ENCODE measurements around the gene LSAMP.
A peak's percentile ranks its signal among the peaks of the same experiment; 100 is the strongest.

LSAMP gene

GRCh38 chr3:116103868-116104530 lies 341.3 kb downstream of the LSAMP start:
- Histone ChIP-seq H3K4ac (ENCODE audit: low read depth, low read length) (no peak overlapping the region), H4K5ac (ENCODE audit: low read length) (no peak overlapping the region), H3K56ac (ENCODE audit: low read length) (no peak overlapping the region), H3K4me3 (ENCODE audit: low read length) (no peak overlapping the region), H2AK5ac (ENCODE audit: low read length) (no peak overlapping the region), H2BK5ac (ENCODE audit: low read length) (no peak overlapping the region), H3K23ac (ENCODE audit: low read length) (no peak overlapping the region), H3K4me1 (ENCODE audit: control insufficient read depth, low read depth, low read length) (peaks cover 2% of the 10 kb centered on the region), H2BK15ac (replicated peaks; ENCODE audit: low read depth) (no peak overlapping the region), H3K4me2 (ENCODE audit: low read length) (no peak overlapping the region), H3K27me3 (ENCODE audit: insufficient read depth, low read length, poor library complexity) (no peaks in the 10 kb centered on the region), H3K18ac (ENCODE audit: low read length) (no peak overlapping the region), H3K36me3 (ENCODE audit: control insufficient read depth, insufficient read depth, low read length) (no peaks in the 10 kb centered on the region), H4K8ac (ENCODE audit: low read depth, low read length) (peak overlapping the region; percentile 56), H2BK120ac (ENCODE audit: low read depth, low read length) (no peak overlapping the region), H3K9ac (ENCODE audit: low read length) (no peak overlapping the region), H3K79me2 (ENCODE audit: control insufficient read depth, insufficient read depth, low read length) (no peaks in the 10 kb centered on the region), H3K79me1 (ENCODE audit: low read length) (no peaks in the 10 kb centered on the region), H3K27ac (ENCODE audit: low read depth, low read length) (no peak overlapping the region)
- WGBS (ENCODE audit: extremely low coverage, insufficient coverage, low lambda C conversion rate), result no CpG with 5 or more reads among the region's 4 CpGs
- DNase-seq, result peak; percentile 69

- no peak overlapping the region for H2BK120ac ChIP-seq (ENCODE audit: low read depth, low read length)
- peaks cover 2% of the 10 kb centered on the region for H3K4me1 ChIP-seq (ENCODE audit: control insufficient read depth, low read depth, low read length)
- no peak overlapping the region for H3K4ac ChIP-seq (ENCODE audit: low read depth, low read length)
- no peaks in the 10 kb centered on the region for H3K27me3 ChIP-seq (ENCODE audit: insufficient read depth, low read length, poor library complexity)
- no peak overlapping the region for H3K27ac ChIP-seq (ENCODE audit: low read depth, low read length)
- H4K5ac ChIP-seq (ENCODE audit: low read length), result no peak overlapping the region
- H2BK5ac ChIP-seq (ENCODE audit: low read length), result no peak overlapping the region
- H3K4me3 ChIP-seq (ENCODE audit: low read length), result no peak overlapping the region
- H2BK15ac ChIP-seq (replicated peaks; ENCODE audit: low read depth), result no peak overlapping the region
- H3K18ac ChIP-seq (ENCODE audit: low read length), result no peak overlapping the region
- no peak for DNase-seq
- H3K79me2 ChIP-seq (ENCODE audit: control insufficient read depth, insufficient read depth, low read length), result no peaks in the 10 kb centered on the region
- no peak overlapping the region for H3K56ac ChIP-seq (ENCODE audit: low read length)
- H3K4me2 ChIP-seq (ENCODE audit: low read length), result no peak overlapping the region
- no peak overlapping the region for H2AK5ac ChIP-seq (ENCODE audit: low read length)
- no peak overlapping the region for H4K8ac ChIP-seq (ENCODE audit: low read depth, low read length)
- H3K9ac ChIP-seq (ENCODE audit: low read length), result no peak overlapping the region
- no peaks in the 10 kb centered on the region for H3K79me1 ChIP-seq (ENCODE audit: low read length)
- no peaks in the 10 kb centered on the region for H3K36me3 ChIP-seq (ENCODE audit: control insufficient read depth, insufficient read depth, low read length)
- no peak overlapping the region for H3K23ac ChIP-seq (ENCODE audit: low read length)
Measured at GRCh38 chr3:116102037-116102436, 343.2 kb downstream of the LSAMP start.

DNA sequence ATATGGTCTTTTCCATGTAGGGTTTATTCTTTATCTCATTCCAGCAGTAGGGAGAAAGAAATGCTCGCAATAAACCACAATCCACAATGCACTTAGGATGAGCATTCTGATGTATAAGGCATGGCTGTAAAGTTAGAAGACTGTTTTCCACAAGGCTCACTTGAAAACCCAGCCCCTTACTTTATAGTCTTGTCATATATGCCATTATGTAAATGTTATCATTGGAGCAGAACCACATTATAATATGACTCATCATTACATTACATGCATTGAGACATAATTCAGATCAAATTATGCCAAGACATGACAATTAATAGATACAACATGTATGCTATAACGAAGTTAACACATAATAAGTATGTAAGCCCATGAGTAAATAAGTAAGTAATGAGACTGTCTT lies 348.1 kb downstream of the LSAMP start:
- H4K5ac ChIP-seq (ENCODE audit: low read length), result no peak overlapping the region
- no peak overlapping the region for H3K23ac ChIP-seq (ENCODE audit: low read length)
- no peak overlapping the region for H3K4me3 ChIP-seq (ENCODE audit: low read length)
- H3K4me2 ChIP-seq (ENCODE audit: low read length), result no peak overlapping the region
- no peak overlapping the region for H3K27ac ChIP-seq (ENCODE audit: low read depth, low read length)
- no peak for DNase-seq
- no peak overlapping the region for H3K56ac ChIP-seq (ENCODE audit: low read length)
- H3K18ac ChIP-seq (ENCODE audit: low read length), result no peak overlapping the region
- no peaks in the 10 kb centered on the region for H3K4me1 ChIP-seq (ENCODE audit: control insufficient read depth, low read depth, low read length)
- H2BK120ac ChIP-seq (ENCODE audit: low read depth, low read length), result no peak overlapping the region
- H2BK5ac ChIP-seq (ENCODE audit: low read length), result no peak overlapping the region
- no peak overlapping the region for H2AK5ac ChIP-seq (ENCODE audit: low read length)
- no peak overlapping the region for H4K8ac ChIP-seq (ENCODE audit: low read depth, low read length)
- H3K4ac ChIP-seq (ENCODE audit: low read depth, low read length), result no peak overlapping the region
- H3K79me2 ChIP-seq (ENCODE audit: control insufficient read depth, insufficient read depth, low read length), result no peaks in the 10 kb centered on the region
- H3K27me3 ChIP-seq (ENCODE audit: insufficient read depth, low read length, poor library complexity), result no peaks in the 10 kb centered on the region
- H3K9ac ChIP-seq (ENCODE audit: low read length), result no peak overlapping the region
- no CpG with 5 or more reads among the region's 2 CpGs for WGBS (ENCODE audit: extremely low coverage, insufficient coverage, low lambda C conversion rate)
- H3K79me1 ChIP-seq (ENCODE audit: low read length), result no peaks in the 10 kb centered on the region
- no peaks in the 10 kb centered on the region for H3K36me3 ChIP-seq (ENCODE audit: control insufficient read depth, insufficient read depth, low read length)
- H2BK15ac ChIP-seq (replicated peaks; ENCODE audit: low read depth), result no peak overlapping the region

GRCh38 chr3:116096631-116097030 lies 348.7 kb downstream of the LSAMP start:
- DNase-seq, result no peak
- H2BK15ac ChIP-seq (replicated peaks; ENCODE audit: low read depth), result no peak overlapping the region
- H3K9ac ChIP-seq (ENCODE audit: low read length), result no peak overlapping the region
- no peak overlapping the region for H3K56ac ChIP-seq (ENCODE audit: low read length)
- no peak overlapping the region for H3K18ac ChIP-seq (ENCODE audit: low read length)
- no peak overlapping the region for H2AK5ac ChIP-seq (ENCODE audit: low read length)
- H2BK120ac ChIP-seq (ENCODE audit: low read depth, low read length), result no peak overlapping the region
- no peaks in the 10 kb centered on the region for H3K27me3 ChIP-seq (ENCODE audit: insufficient read depth, low read length, poor library complexity)
- no peak overlapping the region for H4K8ac ChIP-seq (ENCODE audit: low read depth, low read length)
- H3K4me2 ChIP-seq (ENCODE audit: low read length), result no peak overlapping the region
- no peaks in the 10 kb centered on the region for H3K79me2 ChIP-seq (ENCODE audit: control insufficient read depth, insufficient read depth, low read length)
- WGBS (ENCODE audit: extremely low coverage, insufficient coverage, low lambda C conversion rate), result no CpG with 5 or more reads among the region's 2 CpGs
- H2BK5ac ChIP-seq (ENCODE audit: low read length), result no peak overlapping the region
- no peak overlapping the region for H3K4me3 ChIP-seq (ENCODE audit: low read length)
- no peak overlapping the region for H3K27ac ChIP-seq (ENCODE audit: low read depth, low read length)
- H3K36me3 ChIP-seq (ENCODE audit: control insufficient read depth, insufficient read depth, low read length), result no peaks in the 10 kb centered on the region
- H4K5ac ChIP-seq (ENCODE audit: low read length), result no peak overlapping the region
- H3K23ac ChIP-seq (ENCODE audit: low read length), result no peak overlapping the region
- no peaks in the 10 kb centered on the region for H3K4me1 ChIP-seq (ENCODE audit: control insufficient read depth, low read depth, low read length)
- H3K4ac ChIP-seq (ENCODE audit: low read depth, low read length), result no peak overlapping the region
- H3K79me1 ChIP-seq (ENCODE audit: low read length), result no peaks in the 10 kb centered on the region

DNA sequence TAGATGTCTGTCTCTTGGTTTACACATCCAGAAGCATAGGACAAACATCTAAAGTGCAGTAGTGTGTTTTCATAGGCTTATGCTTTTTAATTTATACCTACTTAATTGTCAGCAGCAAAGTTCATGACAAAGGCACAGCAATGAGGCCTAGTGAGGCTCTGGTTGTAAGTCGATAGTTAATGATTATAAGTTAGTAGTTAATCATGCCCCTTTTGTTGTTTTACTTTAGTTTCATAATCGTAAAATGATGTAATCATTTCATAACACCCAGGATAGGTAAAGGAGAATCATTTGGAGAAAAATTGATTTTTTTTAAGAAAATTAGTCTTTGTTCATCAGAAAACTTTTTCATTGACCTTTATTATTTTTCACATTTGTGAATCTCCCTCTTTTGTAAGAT lies 351.9 kb downstream of the LSAMP start:
- no peaks in the 10 kb centered on the region for H3K36me3 ChIP-seq (ENCODE audit: control insufficient read depth, insufficient read depth, low read length)
- H3K4me1 ChIP-seq (ENCODE audit: control insufficient read depth, low read depth, low read length), result no peaks in the 10 kb centered on the region
- DNase-seq, result no peak
- no peak overlapping the region for H3K27ac ChIP-seq (ENCODE audit: low read depth, low read length)
- H2BK5ac ChIP-seq (ENCODE audit: low read length), result no peak overlapping the region
- no peak overlapping the region for H3K4me2 ChIP-seq (ENCODE audit: low read length)
- H2BK120ac ChIP-seq (ENCODE audit: low read depth, low read length), result no peak overlapping the region
- no peaks in the 10 kb centered on the region for H3K79me1 ChIP-seq (ENCODE audit: low read length)
- no peak overlapping the region for H2BK15ac ChIP-seq (replicated peaks; ENCODE audit: low read depth)
- no peak overlapping the region for H4K8ac ChIP-seq (ENCODE audit: low read depth, low read length)
- H3K4me3 ChIP-seq (ENCODE audit: low read length), result no peak overlapping the region
- H3K9ac ChIP-seq (ENCODE audit: low read length), result no peak overlapping the region
- H2AK5ac ChIP-seq (ENCODE audit: low read length), result no peak overlapping the region
- no peaks in the 10 kb centered on the region for H3K27me3 ChIP-seq (ENCODE audit: insufficient read depth, low read length, poor library complexity)
- H3K23ac ChIP-seq (ENCODE audit: low read length), result no peak overlapping the region
- no peak overlapping the region for H4K5ac ChIP-seq (ENCODE audit: low read length)
- no peak overlapping the region for H3K56ac ChIP-seq (ENCODE audit: low read length)
- no peak overlapping the region for H3K18ac ChIP-seq (ENCODE audit: low read length)
- no peaks in the 10 kb centered on the region for H3K79me2 ChIP-seq (ENCODE audit: control insufficient read depth, insufficient read depth, low read length)
- WGBS (ENCODE audit: extremely low coverage, insufficient coverage, low lambda C conversion rate), result no CpG with 5 or more reads among the region's 2 CpGs
- no peak overlapping the region for H3K4ac ChIP-seq (ENCODE audit: low read depth, low read length)

- no peak overlapping the region for H3K23ac ChIP-seq (ENCODE audit: low read length)
- H3K27me3 ChIP-seq (ENCODE audit: insufficient read depth, low read length, poor library complexity), result no peaks in the 10 kb centered on the region
- no peak overlapping the region for H3K4ac ChIP-seq (ENCODE audit: low read depth, low read length)
- WGBS (ENCODE audit: extremely low coverage, insufficient coverage, low lambda C conversion rate), result no CpG with 5 or more reads among the region's 1 CpG
- peak overlapping the region; percentile 51 for H3K18ac ChIP-seq (ENCODE audit: low read length)
- DNase-seq, result no peak
- H2BK5ac ChIP-seq (ENCODE audit: low read length), result no peak overlapping the region
- no peaks in the 10 kb centered on the region for H3K4me1 ChIP-seq (ENCODE audit: control insufficient read depth, low read depth, low read length)
- no peak overlapping the region for H2BK15ac ChIP-seq (replicated peaks; ENCODE audit: low read depth)
- no peak overlapping the region for H2AK5ac ChIP-seq (ENCODE audit: low read length)
- H4K8ac ChIP-seq (ENCODE audit: low read depth, low read length), result no peak overlapping the region
- no peaks in the 10 kb centered on the region for H3K79me1 ChIP-seq (ENCODE audit: low read length)
- H4K5ac ChIP-seq (ENCODE audit: low read length), result no peak overlapping the region
- H3K4me2 ChIP-seq (ENCODE audit: low read length), result no peak overlapping the region
- H3K9ac ChIP-seq (ENCODE audit: low read length), result no peak overlapping the region
- peak overlapping the region; percentile 45 for H2BK120ac ChIP-seq (ENCODE audit: low read depth, low read length)
- H3K4me3 ChIP-seq (ENCODE audit: low read length), result no peak overlapping the region
- no peaks in the 10 kb centered on the region for H3K36me3 ChIP-seq (ENCODE audit: control insufficient read depth, insufficient read depth, low read length)
- no peak overlapping the region for H3K56ac ChIP-seq (ENCODE audit: low read length)
- H3K79me2 ChIP-seq (ENCODE audit: control insufficient read depth, insufficient read depth, low read length), result no peaks in the 10 kb centered on the region
- no peak overlapping the region for H3K27ac ChIP-seq (ENCODE audit: low read depth, low read length)
Measured at GRCh38 chr3:116087426-116087825, 357.9 kb downstream of the LSAMP start.

Measured in mesendoderm (in vitro differentiated cells).